Activated CD4-positive, alpha-beta T cell treated with anti-CD3 and anti-CD28 coated beads, Interleukin-2, amount 10 ng/mL, durations not matched to agents 7 days and 5 days (primary cell): ENCODE measurements around the gene FRMD4B. TPM values are rescaled to one million over a fixed set of nuclear protein-coding genes. Genes with fewer than 3 reads are reported as not detected.
A peak's percentile ranks its signal among the peaks of the same experiment; 100 is the strongest.
"Not testable (repeated sequence)": the region's sequence is repeated elsewhere in the genome, so short reads cannot be mapped to it uniquely, and the experiment has no call there.

Source experiments
- CTCF ChIA-PET: fragments of 350-600 bp; sonication (Branson Sonifier 250); formaldehyde crosslinking; loops from one replicate; lab custom pipeline; 2021; ENCODE audit warnings: antibody characterized with exemption; lab: Charles Lee
- POLR2A ChIA-PET: fragments of 350-600 bp; sonication (Branson Sonifier 250); formaldehyde crosslinking; loops from one replicate; lab custom pipeline; 2021; ENCODE audit warnings: antibody characterized with exemption; lab: Charles Lee
- DNase-seq: peaks from one replicate; pipeline ENCODE4 v3.0.0-alpha.2; 2020
- H3K27ac Mint-ChIP-seq: one replicate; pipeline ENCODE4 v1.8.0; 2021; ENCODE audit warnings: mild to moderate bottlenecking, moderate library complexity, mixed read lengths
- H3K27me3 Mint-ChIP-seq: one replicate; pipeline ENCODE4 v1.8.0; 2021; ENCODE audit warnings: mixed read lengths
- H3K36me3 Mint-ChIP-seq: one replicate; pipeline ENCODE4 v1.8.0; 2021; ENCODE audit warnings: low read depth, mixed read lengths
- H3K4me1 Mint-ChIP-seq: one replicate; pipeline ENCODE4 v1.8.0; 2021; ENCODE audit warnings: mixed read lengths
- H3K4me3 Mint-ChIP-seq: one replicate; pipeline ENCODE4 v1.8.0; 2021; ENCODE audit warnings: mild to moderate bottlenecking, moderate library complexity, mixed read lengths
- H3K9me3 Mint-ChIP-seq: one replicate; pipeline ENCODE4 v1.8.0; 2021; ENCODE audit warnings: mixed read lengths
- total RNA-seq, 2 experiments: library from RNA; stranded (reverse); gene quantifications; one replicate each; pipeline ENCODE4 v1.2.3, GENCODE V29; 2021

Gene FRMD4B
- total RNA-seq, 2 experiments from 2014 or later, result 6.9 to 8.2 TPM

DNA sequence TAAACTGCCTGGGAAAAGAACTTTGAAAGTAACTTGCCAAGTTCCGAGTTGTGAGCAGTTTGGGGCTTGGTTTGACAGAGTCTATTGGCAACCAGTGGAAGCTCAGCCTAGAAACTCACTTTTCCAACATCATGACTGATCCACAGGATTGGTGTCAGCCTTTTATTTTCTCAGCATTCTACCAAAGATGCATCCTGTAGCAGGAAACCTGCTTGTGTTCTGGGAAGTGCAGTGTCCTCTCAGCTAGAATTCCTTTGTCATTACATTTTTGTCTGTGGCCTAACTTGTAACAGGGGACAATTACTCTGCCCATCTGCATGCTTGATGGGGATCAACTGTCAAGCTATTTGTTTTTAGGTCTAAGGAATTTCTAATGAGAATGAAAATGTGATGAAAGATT is 146.8 kb downstream of the FRMD4B start:
- Mint-ChIP-seq H3K27me3 (no peaks in the 10 kb centered on the region), H3K27ac (no peak overlapping the region), H3K4me1 (peaks cover 16% of the 10 kb centered on the region), H3K9me3 (no peaks in the 10 kb centered on the region), H3K4me3 (no peak overlapping the region), H3K36me3 (no peaks in the 10 kb centered on the region)
- no peak for DNase-seq
- ChIA-PET POLR2A (no interaction called here), CTCF (no interaction called here)

DNA sequence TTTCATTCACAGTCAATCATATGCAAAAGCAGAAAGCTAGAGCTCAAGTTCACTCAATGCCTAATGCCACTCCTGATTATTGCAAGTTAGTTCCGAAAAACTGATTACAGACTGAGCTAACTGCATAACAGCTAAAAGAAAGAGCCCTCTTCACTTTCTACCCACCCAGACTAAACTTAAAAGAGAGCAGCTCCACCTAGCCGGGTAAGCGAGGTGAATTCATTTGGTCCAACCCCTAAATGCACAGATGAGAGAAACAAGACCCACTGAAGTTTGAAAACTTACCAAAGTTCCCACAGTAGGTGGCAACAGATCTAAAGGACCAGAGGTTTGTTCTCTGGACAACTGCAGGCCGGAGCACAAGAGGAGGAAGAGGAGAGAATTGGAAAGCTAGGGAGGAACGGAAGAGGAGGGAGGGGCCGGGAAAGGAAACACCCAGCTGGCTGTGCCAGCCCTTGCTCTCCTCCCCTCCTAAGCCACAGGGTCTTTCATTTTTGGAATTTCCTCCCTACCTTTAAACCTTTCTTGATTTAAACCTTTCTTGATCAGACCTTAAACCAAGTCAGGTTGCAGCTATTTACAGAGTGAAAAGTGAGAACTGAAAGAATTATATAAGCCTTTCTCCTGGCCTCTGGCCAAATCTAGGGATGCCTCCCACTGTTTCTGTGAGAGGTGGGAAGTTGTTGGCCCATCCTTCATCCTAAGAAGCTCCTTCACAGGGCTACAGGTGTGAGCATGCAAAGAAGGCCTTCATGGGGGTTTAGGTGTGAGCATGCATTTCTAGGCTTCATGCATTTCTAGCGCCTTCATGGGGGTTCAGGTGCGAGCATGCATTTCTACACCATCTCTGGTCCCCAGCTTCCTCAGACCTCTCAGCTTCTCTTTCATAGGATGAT is 148.8 kb downstream of the FRMD4B start:
- Mint-ChIP-seq H3K4me3 (peak overlapping the region; percentile 12), H3K36me3 (no peaks in the 10 kb centered on the region), H3K27me3 (no peaks in the 10 kb centered on the region), H3K9me3 (no peaks in the 10 kb centered on the region), H3K4me1 (peaks cover 16% of the 10 kb centered on the region), H3K27ac (no peak overlapping the region)
- ChIA-PET POLR2A (no interaction called here), CTCF (interaction anchor here (0.6 to 2.2 kb wide), 6 partner anchors 12 to 93 kb away, joined by 3 to 12 read pairs (median 4); no protein-coding TSS in a partner anchor)
- DNase-seq, result no peak

DNA sequence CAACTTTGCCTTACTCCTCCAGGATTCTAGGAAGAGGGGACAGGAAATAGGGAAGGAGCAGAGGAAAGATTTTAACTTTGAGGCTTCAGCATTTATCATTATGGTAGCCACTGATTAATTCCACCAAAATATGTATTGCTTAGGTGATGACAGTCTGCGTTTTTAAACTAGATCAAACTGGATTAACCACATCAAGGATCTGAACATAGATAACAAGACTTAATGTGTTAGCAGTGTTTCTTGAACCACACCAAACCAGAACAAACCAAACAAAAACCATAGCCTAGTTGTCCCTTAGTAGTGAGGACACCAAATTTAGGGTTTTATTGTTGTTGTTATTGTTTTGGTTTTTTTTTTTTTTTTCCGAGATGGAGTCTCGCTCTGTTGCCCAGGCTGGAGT is 150.0 kb downstream of the FRMD4B start:
- Mint-ChIP-seq H3K9me3 (no peaks in the 10 kb centered on the region), H3K36me3 (no peaks in the 10 kb centered on the region), H3K4me1 (peaks cover 16% of the 10 kb centered on the region), H3K27me3 (no peaks in the 10 kb centered on the region), H3K4me3 (no peak overlapping the region), H3K27ac (peak overlapping the region; percentile 55)
- POLR2A ChIA-PET, result no interaction called here
- CTCF ChIA-PET, result interaction anchor here (0.6 to 2.2 kb wide), 5 partner anchors 13 to 1421 kb away, joined by 3 to 12 read pairs (median 3); no protein-coding TSS in a partner anchor
- no peak for DNase-seq

DNA sequence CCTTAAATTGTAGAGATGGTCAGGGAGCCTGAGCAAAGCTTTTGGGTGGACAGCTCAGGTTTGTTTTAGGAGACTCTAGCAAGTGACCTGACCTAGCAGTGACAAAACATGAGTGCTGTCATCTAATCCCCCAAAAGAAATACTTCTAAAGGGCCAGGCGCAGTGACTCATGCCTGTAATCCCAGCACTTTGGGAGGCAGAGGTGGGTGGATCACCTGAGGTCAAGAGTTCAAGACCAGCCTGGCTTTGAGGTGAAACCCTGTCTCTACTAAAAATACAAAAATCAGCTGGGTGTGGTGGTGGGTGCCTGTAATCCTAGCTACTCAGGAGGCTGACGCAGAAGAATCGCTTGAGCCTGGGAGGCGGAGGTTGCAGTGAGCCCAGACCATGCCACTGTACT is 150.7 kb downstream of the FRMD4B start:
- peaks cover 16% of the 10 kb centered on the region for H3K4me1 Mint-ChIP-seq
- H3K27me3 Mint-ChIP-seq, H3K27ac Mint-ChIP-seq, POLR2A ChIA-PET, H3K9me3 Mint-ChIP-seq, H3K4me3 Mint-ChIP-seq, H3K36me3 Mint-ChIP-seq, DNase-seq: not testable (repeated sequence)
- CTCF ChIA-PET, result interaction anchor here (0.9 to 1.7 kb wide), 2 partner anchors 19 to 74 kb away, joined by 3 read pairs; no protein-coding TSS in a partner anchor

DNA sequence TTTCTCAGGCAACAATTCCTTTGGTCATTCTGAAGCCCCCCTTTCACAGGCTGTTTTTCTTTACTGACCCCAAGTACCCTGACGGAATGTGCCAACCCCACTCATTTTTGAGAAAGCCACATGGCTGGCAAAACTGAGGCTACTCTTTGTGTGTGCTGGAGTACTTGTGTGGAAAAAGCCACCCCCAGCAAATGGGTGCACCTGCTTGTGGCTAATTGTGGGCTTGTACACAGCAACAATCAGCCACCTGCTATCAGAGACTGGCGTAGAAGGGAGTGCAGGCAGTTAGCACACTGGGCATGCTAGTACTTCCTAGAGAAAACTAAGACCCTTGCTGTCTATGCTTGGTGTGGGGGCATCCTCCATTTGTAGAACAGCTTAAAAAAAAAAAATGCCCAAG is 153.4 kb downstream of the FRMD4B start:
- Mint-ChIP-seq H3K36me3 (no peaks in the 10 kb centered on the region), H3K4me1 (peaks cover 16% of the 10 kb centered on the region), H3K9me3 (peaks cover 2% of the 10 kb centered on the region), H3K4me3 (no peak overlapping the region), H3K27me3 (peaks cover 8% of the 10 kb centered on the region), H3K27ac (no peak overlapping the region)
- ChIA-PET POLR2A (no interaction called here), CTCF (interaction anchor here (0.6 kb wide), 1 partner anchor 16 kb away, joined by 4 read pairs; no protein-coding TSS in a partner anchor)
- no peak for DNase-seq

DNA sequence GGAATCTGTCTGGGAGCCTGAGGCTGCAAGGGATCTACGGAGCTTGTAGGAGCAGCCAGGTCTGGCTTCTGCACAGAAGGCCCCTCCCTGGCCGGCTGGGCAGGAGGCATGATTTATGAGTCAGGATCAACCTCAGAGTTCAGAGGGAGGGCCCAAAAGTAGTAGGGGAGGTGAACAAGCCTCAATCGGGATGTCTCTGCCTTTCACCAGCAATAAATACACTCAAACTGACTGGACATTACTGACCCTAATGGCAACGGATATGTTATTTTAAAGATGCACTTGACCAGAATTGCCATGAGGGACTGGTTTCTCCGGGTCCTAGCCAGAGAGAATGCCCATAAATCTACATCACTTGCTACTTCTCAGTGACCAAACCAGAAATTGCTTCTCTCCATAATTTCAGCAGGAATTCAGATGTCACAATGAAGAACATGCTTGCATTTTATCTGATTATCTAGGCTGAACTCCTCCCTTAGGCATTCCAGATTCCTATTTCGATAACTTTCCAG is 153.9 kb downstream of the FRMD4B start:
- H3K4me3 Mint-ChIP-seq, result no peak overlapping the region
- H3K36me3 Mint-ChIP-seq, result no peaks in the 10 kb centered on the region
- peaks cover 8% of the 10 kb centered on the region for H3K27me3 Mint-ChIP-seq
- DNase-seq, result no peak
- H3K9me3 Mint-ChIP-seq, result peaks cover 2% of the 10 kb centered on the region
- POLR2A ChIA-PET, result no interaction called here
- peaks cover 16% of the 10 kb centered on the region for H3K4me1 Mint-ChIP-seq
- CTCF ChIA-PET, result no interaction called here
- H3K27ac Mint-ChIP-seq, result no peak overlapping the region

DNA sequence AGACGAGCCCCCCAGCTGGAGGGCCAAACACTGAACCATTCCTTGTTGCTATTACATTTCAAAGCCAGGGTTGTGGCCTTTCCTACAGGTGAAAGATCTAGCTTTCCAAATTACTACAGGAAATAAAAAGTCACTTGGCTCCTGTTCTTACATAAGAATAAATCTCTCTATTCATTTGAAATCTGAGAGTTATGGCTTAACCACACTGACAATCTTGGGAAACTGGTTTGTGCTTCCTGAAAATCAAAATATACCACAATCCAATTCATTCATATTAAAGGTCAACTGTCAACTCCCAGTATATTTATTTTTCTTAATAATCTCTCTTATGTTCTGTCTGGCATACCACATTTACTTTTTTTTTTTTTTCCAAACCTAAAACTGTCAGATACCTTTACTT is 159.8 kb downstream of the FRMD4B start:
- no peaks in the 10 kb centered on the region for H3K36me3 Mint-ChIP-seq
- no peak overlapping the region for H3K27ac Mint-ChIP-seq
- peaks cover 10% of the 10 kb centered on the region for H3K27me3 Mint-ChIP-seq
- peaks cover 2% of the 10 kb centered on the region for H3K9me3 Mint-ChIP-seq
- no peak for DNase-seq
- ChIA-PET POLR2A (no interaction called here), CTCF (interaction anchor here (1.1 to 1.6 kb wide), 3 partner anchors 8 to 39 kb away, joined by 3 to 4 read pairs (median 3); no protein-coding TSS in a partner anchor)
- no peak overlapping the region for H3K4me3 Mint-ChIP-seq
- no peaks in the 10 kb centered on the region for H3K4me1 Mint-ChIP-seq

DNA sequence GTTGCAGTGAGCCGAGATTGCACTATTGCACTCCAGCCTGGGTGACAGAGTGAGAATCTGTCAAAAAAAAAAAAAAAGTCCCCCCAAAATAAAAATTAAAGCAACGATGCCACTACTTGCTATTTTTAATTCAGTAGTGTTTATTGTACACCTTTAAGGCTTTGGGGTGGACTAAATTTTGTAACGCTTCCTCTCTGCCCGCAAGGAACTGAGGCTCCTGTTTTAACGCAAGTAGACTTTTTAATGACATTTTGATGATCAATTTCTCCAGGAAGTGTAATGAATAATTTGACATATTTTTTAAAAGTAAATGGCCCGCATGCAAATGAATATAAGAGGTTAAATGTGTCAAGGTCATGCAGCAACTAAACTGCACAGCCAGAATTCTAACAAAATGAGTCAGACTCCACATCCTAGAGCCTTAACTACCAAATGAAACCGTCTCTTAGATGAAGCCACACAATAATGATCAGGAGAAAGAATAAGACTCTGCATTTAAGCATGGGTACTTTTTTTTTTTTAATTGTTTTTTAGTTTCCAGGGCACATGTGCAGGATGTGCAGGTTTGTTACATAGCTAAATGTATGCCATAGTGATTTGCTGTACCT is 166.7 kb downstream of the FRMD4B start:
- DNase-seq, result no peak
- Mint-ChIP-seq H3K27ac (no peak overlapping the region), H3K9me3 (no peaks in the 10 kb centered on the region), H3K36me3 (no peaks in the 10 kb centered on the region), H3K27me3 (no peaks in the 10 kb centered on the region), H3K4me1 (peaks cover 5% of the 10 kb centered on the region), H3K4me3 (no peak overlapping the region)
- ChIA-PET POLR2A (no interaction called here), CTCF (interaction anchor here (1.1 to 1.3 kb wide), 2 partner anchors 13 to 19 kb away, joined by 3 to 4 read pairs; no protein-coding TSS in a partner anchor)

DNA sequence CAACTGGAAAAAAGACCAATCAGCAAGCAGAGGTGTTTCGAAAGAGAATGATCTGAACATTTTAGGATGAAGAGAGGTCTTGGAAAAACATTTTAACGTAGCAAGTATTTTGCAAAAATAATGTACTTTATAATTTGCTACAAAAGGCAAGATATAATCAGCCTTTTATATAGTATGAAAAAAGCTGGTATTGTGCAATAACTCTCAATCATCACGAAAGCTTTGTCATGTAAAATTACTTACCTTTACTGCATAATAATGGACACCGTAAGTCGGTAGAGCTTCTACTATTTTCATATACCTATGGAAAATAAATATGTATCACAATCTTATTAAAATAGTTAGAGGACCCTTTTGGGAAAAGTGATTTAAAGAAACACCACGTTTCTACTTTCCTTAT is 167.8 kb downstream of the FRMD4B start:
- H3K36me3 Mint-ChIP-seq, result no peaks in the 10 kb centered on the region
- H3K27me3 Mint-ChIP-seq, result no peaks in the 10 kb centered on the region
- ChIA-PET POLR2A (no interaction called here), CTCF (interaction anchor here (0.8 to 1.3 kb wide), 3 partner anchors 12 to 26 kb away, joined by 3 to 4 read pairs (median 3); no protein-coding TSS in a partner anchor)
- H3K4me3 Mint-ChIP-seq, result no peak overlapping the region
- H3K27ac Mint-ChIP-seq, result no peak overlapping the region
- DNase-seq, result no peak
- H3K4me1 Mint-ChIP-seq, result peaks cover 15% of the 10 kb centered on the region
- no peaks in the 10 kb centered on the region for H3K9me3 Mint-ChIP-seq

DNA sequence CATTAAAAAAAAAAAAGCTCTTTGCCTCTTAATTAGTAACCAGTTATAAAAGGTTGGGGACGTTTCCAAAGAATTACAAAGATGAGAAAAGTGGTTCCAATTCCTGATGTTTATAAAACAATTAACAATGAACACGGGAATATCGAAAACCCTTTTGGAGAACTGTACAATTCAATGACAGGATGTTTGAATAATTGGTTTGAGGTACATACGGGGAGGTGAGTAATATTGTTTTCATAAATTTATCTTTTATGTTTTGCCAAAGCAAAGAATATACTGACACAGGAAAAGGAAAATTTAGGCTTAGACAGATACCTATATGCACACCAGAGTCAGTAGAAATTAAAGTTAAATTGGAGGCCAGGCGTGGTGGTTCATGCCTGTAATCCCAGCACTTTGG is 168.9 kb downstream of the FRMD4B start:
- CTCF ChIA-PET, result interaction anchor here (0.5 to 1.2 kb wide), 3 partner anchors 8 to 182 kb away, joined by 3 to 7 read pairs (median 4); no protein-coding TSS in a partner anchor
- DNase-seq, result no peak
- POLR2A ChIA-PET, result no interaction called here
- H3K36me3 Mint-ChIP-seq, result no peaks in the 10 kb centered on the region
- H3K27ac Mint-ChIP-seq, result no peak overlapping the region
- H3K4me3 Mint-ChIP-seq, result no peak overlapping the region
- H3K27me3 Mint-ChIP-seq, result no peaks in the 10 kb centered on the region
- H3K4me1 Mint-ChIP-seq, result peaks cover 23% of the 10 kb centered on the region
- H3K9me3 Mint-ChIP-seq, result no peaks in the 10 kb centered on the region

DNA sequence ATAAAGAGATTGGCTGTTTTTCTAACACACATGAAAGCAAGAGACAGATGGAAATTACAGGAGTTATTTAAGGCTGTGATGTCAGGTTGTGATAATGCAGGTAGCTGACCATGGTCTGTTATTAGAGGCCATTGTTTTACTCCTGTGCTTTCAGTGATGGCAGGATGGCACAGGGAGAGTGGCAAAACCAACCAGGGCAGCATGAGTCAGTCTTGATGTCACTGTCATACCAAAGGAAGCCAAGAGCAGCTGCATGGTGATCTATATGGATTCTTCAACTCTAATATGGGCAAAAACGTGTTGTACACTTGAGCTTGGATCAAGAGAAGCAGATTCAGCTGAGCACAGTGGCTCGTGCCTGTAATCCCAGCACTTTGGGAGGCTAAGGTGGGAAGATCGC is 171.6 kb downstream of the FRMD4B start:
- CTCF ChIA-PET, result interaction anchor here (1.0 to 1.2 kb wide), 4 partner anchors 14 to 144 kb away, joined by 3 to 6 read pairs (median 4); no protein-coding TSS in a partner anchor
- no peak overlapping the region for H3K4me3 Mint-ChIP-seq
- POLR2A ChIA-PET, result no interaction called here
- H3K27me3 Mint-ChIP-seq, result no peaks in the 10 kb centered on the region
- peaks cover 2% of the 10 kb centered on the region for H3K36me3 Mint-ChIP-seq
- no peak for DNase-seq
- peaks cover 39% of the 10 kb centered on the region for H3K4me1 Mint-ChIP-seq
- no peak overlapping the region for H3K27ac Mint-ChIP-seq
- H3K9me3 Mint-ChIP-seq, result no peaks in the 10 kb centered on the region

DNA sequence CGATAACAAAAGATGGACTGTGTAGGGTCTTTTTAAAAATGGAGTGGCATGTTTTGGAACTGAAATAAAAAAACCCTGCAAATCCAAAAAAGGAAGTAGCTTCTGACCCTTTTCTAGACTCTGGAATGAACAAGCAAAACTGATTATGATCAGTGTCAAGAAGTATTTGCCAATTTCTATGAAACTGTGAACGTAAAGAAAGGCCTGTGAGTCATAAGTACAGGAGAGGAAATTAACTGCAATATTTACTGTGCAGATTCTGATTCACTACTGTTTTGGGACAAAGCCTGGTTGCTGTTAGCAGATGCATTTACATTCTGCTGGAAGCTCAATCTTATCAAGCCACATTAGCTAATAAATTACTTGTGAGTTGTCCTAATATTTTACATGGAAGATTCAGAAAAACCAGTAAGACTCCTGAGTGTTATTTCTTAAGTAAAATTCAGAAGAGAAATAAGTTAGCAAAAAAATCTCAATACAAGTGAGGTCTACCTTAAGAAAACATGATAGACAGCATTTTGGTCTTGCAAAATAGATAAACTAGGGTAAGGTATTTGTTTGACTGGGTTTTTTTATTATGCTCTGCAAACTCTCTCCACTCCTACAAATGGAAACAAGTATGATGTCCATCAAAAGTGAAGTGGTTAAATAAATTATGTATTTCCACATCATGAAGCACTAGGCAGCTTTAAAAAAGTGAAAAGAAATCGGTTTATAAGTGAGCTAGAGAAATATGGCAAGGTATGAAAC is 173.3 kb downstream of the FRMD4B start:
- Mint-ChIP-seq H3K27ac (peak overlapping the region; percentile 71), H3K4me1 (peaks cover 42% of the 10 kb centered on the region), H3K4me3 (no peak overlapping the region), H3K9me3 (peaks cover 3% of the 10 kb centered on the region), H3K27me3 (no peaks in the 10 kb centered on the region), H3K36me3 (peaks cover 7% of the 10 kb centered on the region)
- no peak for DNase-seq
- ChIA-PET CTCF (interaction anchor here (0.6 to 1.4 kb wide), 8 partner anchors 8 to 127 kb away, joined by 3 to 5 read pairs (median 3); no protein-coding TSS in a partner anchor), POLR2A (no interaction called here)
